ENCODE results near the gene TMEM179B.

Gene TMEM179B

GRCh38 chr11:62831520-62832335 lies 44.5 kb downstream of the TMEM179B start, which contains the start of gene STX5:
Gene STX5, minus strand, starts transcription at chr11:62832051. Its CDS starts 808 bp downstream, at chr11:62831243.
- TF ChIP-seq PATZ1 (CRISPR knock-in tag; IDR thresholded peaks at IDR 0.05; ENCODE audit: borderline replicate concordance) (0 out of 2 replicates have a peak, but pooled peaks have one; percentile 30), ZNF8 (CRISPR knock-in tag; IDR thresholded peaks at IDR 0.05) (no peak)
- peak; percentile 93 for ATAC-seq

- TF ChIP-seq CSDC2 (CRISPR knock-in tag; IDR thresholded peaks at IDR 0.05) (no peak), ZC3H10 (CRISPR knock-in tag; IDR thresholded peaks at IDR 0.05) (no peak), OSR1 (CRISPR knock-in tag; IDR thresholded peaks at IDR 0.05) (no peak), CSRNP3 (CRISPR knock-in tag; IDR thresholded peaks at IDR 0.05) (no peak), GLIS3 (CRISPR knock-in tag; IDR thresholded peaks at IDR 0.05) (no peak), ARNTL (CRISPR knock-in tag; IDR thresholded peaks at IDR 0.05; ENCODE audit: borderline replicate concordance, low read depth) (no peak), SNAI2 (CRISPR knock-in tag; IDR thresholded peaks at IDR 0.05) (no peak)
- ATAC-seq: peak; percentile 50
Measured at GRCh38 chr11:62832336-62833234, 45.4 kb downstream of the TMEM179B start, which contains the start of gene TEX54. Gene TEX54, minus strand, starts transcription at chr11:62832841.

GRCh38 chr11:62835336-62835735 lies 48.1 kb downstream of the TMEM179B start:
- no peak for ATAC-seq
- TF ChIP-seq TSHZ2 (CRISPR knock-in tag; IDR thresholded peaks at IDR 0.05) (no peak), PATZ1 (CRISPR knock-in tag; IDR thresholded peaks at IDR 0.05; ENCODE audit: borderline replicate concordance) (no peak), TOX (CRISPR knock-in tag; IDR thresholded peaks at IDR 0.05; ENCODE audit: borderline replicate concordance) (no peak), GLIS3 (CRISPR knock-in tag; IDR thresholded peaks at IDR 0.05) (no peak), ZC3H10 (CRISPR knock-in tag; IDR thresholded peaks at IDR 0.05) (no peak), SNAI2 (CRISPR knock-in tag; IDR thresholded peaks at IDR 0.05) (no peak), ZFP30 (CRISPR knock-in tag; IDR thresholded peaks at IDR 0.05) (no peak), POU6F1 (CRISPR knock-in tag; IDR thresholded peaks at IDR 0.05; ENCODE audit: borderline replicate concordance, low read depth) (no peak), ESRRG (CRISPR knock-in tag; IDR thresholded peaks at IDR 0.05) (no peak), CREB5 (CRISPR knock-in tag; IDR thresholded peaks at IDR 0.05; ENCODE audit: low read depth) (no peak), BACH2 (CRISPR knock-in tag; IDR thresholded peaks at IDR 0.05; ENCODE audit: borderline replicate concordance) (no peak)

Data from SK-N-SH treated with all-trans-retinoic acid at 6 μM for 48 hours (cell line).